ENCODE data around the gene FHAD1. TPM values are rescaled to one million over a fixed set of nuclear protein-coding genes. Genes with fewer than 3 reads are reported as not detected.

FHAD1 gene
- total and polyA plus RNA-seq, 2 of the 13 experiments (the other 11 are each of a cell fraction or from before 2014, with no cell fraction given), result not detected

DNA sequence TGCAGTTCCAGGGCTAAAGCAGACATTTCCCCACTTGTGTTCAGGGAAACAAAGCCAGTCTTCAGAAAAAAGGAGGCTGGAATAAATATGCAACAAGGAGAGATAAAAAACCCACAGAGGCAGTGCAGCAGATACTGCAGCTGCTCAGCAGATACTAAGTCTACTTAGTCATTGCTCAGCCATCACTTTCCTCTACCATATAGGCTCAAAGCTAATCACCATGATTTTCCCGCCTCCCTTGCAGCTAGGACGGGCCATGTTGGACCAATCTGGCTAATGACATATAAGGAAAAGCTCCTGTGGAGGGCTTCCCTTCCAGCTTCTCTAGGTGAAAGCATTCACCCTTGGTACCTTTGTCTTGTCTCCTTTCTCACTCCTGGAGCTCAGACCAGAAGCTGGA lies 152.7 kb downstream of the FHAD1 start (continued):
- no peak for TF ChIP-seq ZMYM4 (CRISPR knock-in tag; IDR thresholded peaks at IDR 0.05)
- TF ChIP-seq, protein P1, sequence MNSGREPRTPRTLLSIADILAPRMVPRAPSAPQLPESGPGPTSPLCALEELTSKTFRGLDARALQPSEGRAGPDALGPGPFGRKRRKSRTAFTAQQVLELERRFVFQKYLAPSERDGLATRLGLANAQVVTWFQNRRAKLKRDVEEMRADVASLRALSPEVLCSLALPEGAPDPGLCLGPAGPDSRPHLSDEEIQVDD (CRISPR knock-in tag; IDR thresholded peaks at IDR 0.05; ENCODE audit: borderline replicate concordance), result no peak
- no peak for TF ChIP-seq BORCS8-MEF2B (CRISPR knock-in tag; IDR thresholded peaks at IDR 0.05)
- no peak for TF ChIP-seq BRF2 (CRISPR knock-in tag; IDR thresholded peaks at IDR 0.05)
- no peak for TF ChIP-seq ATAD3A (CRISPR knock-in tag; IDR thresholded peaks at IDR 0.05)
- TF ChIP-seq RBM22 (optimal IDR thresholded peaks at IDR 0.05; ENCODE audit: low read length), result no peak

- ChIA-PET POLR2A (no interaction called here), CTCF (ENCODE audit: low intra/inter-chr PET ratio, low total read pairs) (no interaction called here)
- no peak for ATAC-seq
- Histone ChIP-seq H3K79me2 (ENCODE audit: insufficient read depth, low read length) (no peaks in the 10 kb centered on the region), H3K36me3 (replicated peaks in 1 of 2; ENCODE audit: control insufficient read depth in 1 of 2, insufficient read depth in 2 of 2, low read length in 2 of 2) (no peaks in the 10 kb centered on the region), H3K4me1 (ENCODE audit: insufficient read depth, low read length) (peaks cover 22% of the 10 kb centered on the region), H3K9ac (ENCODE audit: insufficient read depth, low read depth, low read length) (no peak overlapping the region), H3K4me2 (ENCODE audit: low read depth, low read length) (no peak overlapping the region), H3K9me3 (ENCODE audit: low read length) (peaks cover 10% of the 10 kb centered on the region), H4K20me1 (ENCODE audit: insufficient read depth, low read length) (no peaks in the 10 kb centered on the region), H3K4me3 (replicated peaks in 1 of 3; ENCODE audit: insufficient read depth in 1 of 3, low read depth in 2 of 3, low read length in 3 of 3) (no peak overlapping the region), H3K27ac (ENCODE audit: extremely low read length, insufficient read depth, low read length) (no peak overlapping the region), H3K27me3 (ENCODE audit: control insufficient read depth in 1 of 2, insufficient read depth in 2 of 2, low read length in 2 of 2) (peaks cover 0 to 10% of the 10 kb centered on the region in 2 experiments; a peak in 2 of 5 replicates), H2AFZ (ENCODE audit: low read length) (no peak overlapping the region)
- FAIRE-seq, result no peak
- TF ChIP-seq, protein P2, sequence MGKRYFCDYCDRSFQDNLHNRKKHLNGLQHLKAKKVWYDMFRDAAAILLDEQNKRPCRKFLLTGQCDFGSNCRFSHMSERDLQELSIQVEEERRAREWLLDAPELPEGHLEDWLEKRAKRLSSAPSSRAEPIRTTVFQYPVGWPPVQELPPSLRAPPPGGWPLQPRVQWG (CRISPR knock-in tag; IDR thresholded peaks at IDR 0.05; ENCODE audit: borderline replicate concordance, low read depth), result no peak
- TF ChIP-seq IRF1 (CRISPR knock-in tag; IDR thresholded peaks at IDR 0.05; ENCODE audit: low read depth) (no peak), NFIC (IDR thresholded peaks at IDR 0.05; ENCODE audit: low read length) (no peak), HDAC2 (CRISPR knock-in tag; IDR thresholded peaks at IDR 0.05) (no peak), SP2 (CRISPR knock-in tag; IDR thresholded peaks at IDR 0.05) (no peak), ZNF772 (CRISPR knock-in tag; IDR thresholded peaks at IDR 0.05) (no peak), ZNF703 (CRISPR knock-in tag; IDR thresholded peaks at IDR 0.05; ENCODE audit: borderline replicate concordance) (no peak), ZMYM2 (CRISPR knock-in tag; IDR thresholded peaks at IDR 0.05) (no peak), NR2F2 (IDR thresholded peaks at IDR 0.05; ENCODE audit: borderline replicate concordance, low read depth) (no peak), ZNF234 (CRISPR knock-in tag; conservative IDR thresholded peaks at IDR 0.05) (no peak), XRCC5 (optimal IDR thresholded peaks at IDR 0.05; ENCODE audit: low read length) (no peak), ZNF550 (CRISPR knock-in tag; IDR thresholded peaks at IDR 0.05; ENCODE audit: borderline replicate concordance) (no peak), PRPF4 (IDR thresholded peaks at IDR 0.05; ENCODE audit: low read depth, low read length, poor library complexity, severe bottlenecking) (no peak), RXRB (CRISPR knock-in tag; IDR thresholded peaks at IDR 0.05; ENCODE audit: borderline replicate concordance) (no peak), HDAC1 (CRISPR knock-in tag; IDR thresholded peaks at IDR 0.05) (no peak)
- TF ChIP-seq, protein P3, sequence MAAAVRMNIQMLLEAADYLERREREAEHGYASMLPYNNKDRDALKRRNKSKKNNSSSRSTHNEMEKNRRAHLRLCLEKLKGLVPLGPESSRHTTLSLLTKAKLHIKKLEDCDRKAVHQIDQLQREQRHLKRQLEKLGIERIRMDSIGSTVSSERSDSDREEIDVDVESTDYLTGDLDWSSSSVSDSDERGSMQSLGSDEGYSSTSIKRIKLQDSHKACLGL (CRISPR knock-in tag; IDR thresholded peaks at IDR 0.05), result no peak
- BruUV-seq (replicated peaks), result no TSS peak
- in situ Hi-C loops (cut with HindIII; ENCODE audit: extremely low pct_ligation_motif_present, low pct_unique_long_range_greater_than_20kb), result no loop called here
- no peak for DNase-seq (ENCODE audit: low spot score)
- 16% methylated on average over 3 of the region's 3 CpGs for WGBS (ENCODE audit: low lambda C conversion rate)
- intact Hi-C loops (cut with micrococcal nuclease; ENCODE audit: unreplicated experiment), result no loop called here
Observed at GRCh38 chr1:15400627-15401026, 153.6 kb downstream of the FHAD1 start.

Data from HepG2 (cell line).